Tibial nerve (tissue), 3 donors: Measurements from ENCODE around the gene ANP32B.

ENCODE experiments used
- CTCF ChIP-seq, 5 experiments: fragments of 200-600 bp in 3 of 5; fragments of 450-650 bp in 2 of 5; sonication (generic) in 3 of 5; IDR thresholded peaks; one replicate each; pipeline ENCODE4 v1.5.1; 2016 to 2019; ENCODE audit warnings: antibody characterized with exemption in 5 of 5, mild to moderate bottlenecking in 3 of 5, moderate library complexity in 2 of 5
- POLR2A ChIP-seq, 2 donors: fragments of 450-650 bp; IDR thresholded peaks; one replicate each; pipeline ENCODE4 v1.6.1; 2017; ENCODE audit warnings: antibody characterized with exemption in 2 of 2, mild to moderate bottlenecking in 2 of 2, moderate library complexity in 2 of 2

- TF ChIP-seq POLR2A (IDR thresholded peaks at IDR 0.05) (no peak), CTCF (IDR thresholded peaks at IDR 0.05) (no peak)
Measured at GRCh38 chr9:98022447-98022846, 39.3 kb downstream of the ANP32B start.
